Spinal cord (tissue), 10 donors: ENCODE measurements around the gene HEXIM1. TPM values are rescaled to one million over a fixed set of nuclear protein-coding genes. Genes with fewer than 3 reads are reported as not detected.

Experiments used
- DNase-seq, 6 donors: peaks; one replicate each; pipeline versions ENCODE4 v3.0.0 to v3.0.0-alpha.2; 2013 to 2015; ENCODE audit warnings: low spot score in 6 of 6, low read depth in 4 of 6
- H3K27ac ChIP-seq: one replicate; pipeline ENCODE4 v1.5.1; 2013; ENCODE audit warnings: low read depth, low read length, control low read depth
- H3K27me3 ChIP-seq: one replicate; pipeline ENCODE4 v1.6.1; 2013; ENCODE audit warnings: low read length; ENCODE audit not compliant: control insufficient read depth, insufficient read depth
- H3K36me3 ChIP-seq: one replicate; pipeline ENCODE4 v1.6.1; 2013; ENCODE audit warnings: low read length; ENCODE audit not compliant: control insufficient read depth, insufficient read depth
- H3K4me1 ChIP-seq: one replicate; pipeline ENCODE4 v1.6.1; 2013; ENCODE audit warnings: low read length; ENCODE audit not compliant: control insufficient read depth, insufficient read depth
- H3K4me3 ChIP-seq: one replicate; pipeline ENCODE4 v1.5.1; 2013; ENCODE audit warnings: low read depth, low read length, control low read depth
- H3K9me3 ChIP-seq: one replicate; pipeline ENCODE4 v1.6.1; 2013; ENCODE audit warnings: low read length; ENCODE audit not compliant: control insufficient read depth, insufficient read depth
- WGBS: methylation state at CpG from one replicate; pipeline ENCODE4 v1.1.5; 2013; ENCODE audit warnings: missing lambda C conversion rate; ENCODE audit not compliant: insufficient coverage; 5-methylcytosine and 5-hydroxymethylcytosine counted together
- polyA plus RNA-seq, 2 donors: library from polyadenylated mRNA; unstranded; fragments of 120-200 nt; gene quantifications; one replicate each; pipeline ENCODE4 v1.2.1, GENCODE V29; 2013; ENCODE audit not compliant: insufficient read length in 2 of 2
- total RNA-seq, 2 donors: library from RNA; depleted of rRNA in 1 of 2; stranded (reverse); fragments of 120-200 nt in 1 of 2; fragments of >200 nt in 1 of 2; gene quantifications; one replicate each; pipeline versions ENCODE4 v1.2.3 to v1.2.4, GENCODE V29; 2013 to 2014
- donor health status: healthy.

Gene HEXIM1
- total and polyA plus RNA-seq, 4 donors, result 16.1 to 28.0 (median 21.2) TPM

DNA sequence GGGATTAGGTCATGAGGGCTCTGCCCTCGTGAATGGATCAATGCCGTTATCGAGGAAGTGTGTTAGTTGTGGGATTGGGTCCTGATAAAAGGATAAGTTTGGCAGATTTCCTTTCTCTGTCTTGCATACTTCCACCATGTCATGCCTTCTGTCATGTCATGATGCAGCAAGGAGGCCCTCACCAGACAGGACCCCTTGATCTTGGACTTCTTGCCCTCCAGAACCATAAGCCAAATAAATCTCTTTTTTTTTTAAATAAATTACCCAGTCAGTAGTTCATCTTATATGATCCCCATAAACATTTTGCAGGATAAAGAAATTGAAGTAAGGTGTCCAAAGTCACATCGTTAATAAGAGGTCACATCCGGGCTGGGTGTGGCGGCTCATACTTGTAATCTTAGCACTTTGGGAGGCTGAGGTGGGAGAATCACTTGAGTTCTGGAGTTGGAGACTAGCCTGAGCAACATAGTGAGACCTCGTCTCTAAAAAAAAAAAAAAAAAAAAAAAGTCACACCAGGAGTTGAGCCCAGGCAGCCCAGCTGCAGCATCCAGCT, 38.6 kb downstream of the HEXIM1 start:
- no peaks in the 10 kb centered on the region for H3K36me3 ChIP-seq
- WGBS, result no CpG with 5 or more reads among the region's 7 CpGs
- no peaks in the 10 kb centered on the region for H3K27me3 ChIP-seq
- H3K27ac ChIP-seq, result no peak overlapping the region
- H3K4me3 ChIP-seq, result no peak overlapping the region
- H3K9me3 ChIP-seq, result no peaks in the 10 kb centered on the region
- DNase-seq, result no peak
- H3K4me1 ChIP-seq, result peaks cover 3% of the 10 kb centered on the region

- DNase-seq, result no peak
- H3K36me3 ChIP-seq, result no peaks in the 10 kb centered on the region
- no CpG with 5 or more reads among the region's 2 CpGs for WGBS
Measured at GRCh38 chr17:45189009-45189408, 40.7 kb downstream of the HEXIM1 start.

DNA sequence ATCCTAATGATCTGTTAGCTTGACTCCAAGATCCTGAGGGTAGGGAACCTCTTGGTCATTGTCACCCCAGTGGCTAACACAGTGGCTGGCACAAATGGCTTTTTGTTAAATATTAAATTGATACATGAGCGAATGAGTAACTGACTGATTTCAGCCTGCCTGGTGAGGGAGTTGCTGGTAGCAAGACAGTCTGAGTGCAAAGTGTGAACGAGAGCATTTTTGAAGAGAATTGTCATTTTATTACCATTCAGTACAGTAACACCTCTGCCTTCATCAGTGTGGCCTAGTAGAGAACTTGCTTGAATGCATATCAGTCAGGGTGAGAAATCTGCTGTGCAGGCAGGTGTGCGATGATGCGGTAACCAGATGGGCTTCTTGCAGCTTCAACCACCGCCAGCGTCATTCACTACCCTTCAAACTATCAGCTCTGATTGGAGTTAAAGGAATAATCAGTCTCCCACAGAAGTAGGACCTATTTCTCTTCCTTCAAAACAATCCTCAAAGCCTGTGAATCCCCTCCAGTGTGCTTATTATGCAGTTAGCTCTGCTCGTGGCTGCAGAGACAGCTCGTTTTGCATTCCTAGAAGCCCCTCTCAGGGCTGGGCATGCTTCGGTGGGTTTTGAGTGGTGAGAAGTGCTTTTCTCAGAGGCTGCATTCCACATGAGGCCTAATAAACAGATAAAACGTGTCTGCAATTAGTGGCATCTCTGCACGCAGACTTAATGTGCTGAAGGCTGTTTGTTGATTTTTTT, 42.4 kb downstream of the HEXIM1 start:
- no peak overlapping the region for H3K27ac ChIP-seq

More at GRCh38 chr17:45189009-45189408, 40.7 kb downstream of the HEXIM1 start:
- Histone ChIP-seq H3K27me3 (no peaks in the 10 kb centered on the region), H3K9me3 (no peaks in the 10 kb centered on the region), H3K4me3 (no peak overlapping the region), H3K27ac (no peak overlapping the region), H3K4me1 (peaks cover 3% of the 10 kb centered on the region)

DNA sequence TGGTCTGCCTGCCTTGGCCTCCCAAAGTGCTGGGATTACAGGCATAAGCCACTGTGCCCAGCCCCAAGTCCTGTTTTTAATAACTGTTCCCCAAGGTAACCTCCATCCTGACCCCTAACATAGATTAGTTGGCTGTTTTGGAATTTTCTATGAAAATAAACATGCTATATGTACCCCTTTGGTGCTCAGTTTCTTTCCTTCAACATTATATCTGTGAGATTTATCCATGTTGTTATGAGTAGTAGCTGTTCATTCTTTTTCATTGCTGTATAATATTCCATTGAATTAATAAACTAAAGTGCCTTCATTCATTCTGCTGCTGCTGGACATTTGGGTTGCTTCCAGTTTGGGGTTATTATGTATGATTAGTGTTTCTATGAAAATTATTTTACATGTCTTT, 47.1 kb downstream of the HEXIM1 start:
- no peak overlapping the region for H3K27ac ChIP-seq
- H3K27me3 ChIP-seq, result no peaks in the 10 kb centered on the region
- peaks cover 14% of the 10 kb centered on the region for H3K4me1 ChIP-seq
- no peak overlapping the region for H3K4me3 ChIP-seq
- DNase-seq, result no peak
- no peaks in the 10 kb centered on the region for H3K9me3 ChIP-seq
- H3K36me3 ChIP-seq, result no peaks in the 10 kb centered on the region

More for the DNA sequence above, 42.4 kb downstream of the HEXIM1 start:
- Histone ChIP-seq H3K36me3 (no peaks in the 10 kb centered on the region), H3K27me3 (no peaks in the 10 kb centered on the region), H3K4me1 (peaks cover 3% of the 10 kb centered on the region), H3K4me3 (no peak overlapping the region), H3K9me3 (no peaks in the 10 kb centered on the region)
- 25% methylated on average over 5 of the region's 11 CpGs for WGBS
- peak in 1 of 6 donors; percentile 92 for DNase-seq

DNA sequence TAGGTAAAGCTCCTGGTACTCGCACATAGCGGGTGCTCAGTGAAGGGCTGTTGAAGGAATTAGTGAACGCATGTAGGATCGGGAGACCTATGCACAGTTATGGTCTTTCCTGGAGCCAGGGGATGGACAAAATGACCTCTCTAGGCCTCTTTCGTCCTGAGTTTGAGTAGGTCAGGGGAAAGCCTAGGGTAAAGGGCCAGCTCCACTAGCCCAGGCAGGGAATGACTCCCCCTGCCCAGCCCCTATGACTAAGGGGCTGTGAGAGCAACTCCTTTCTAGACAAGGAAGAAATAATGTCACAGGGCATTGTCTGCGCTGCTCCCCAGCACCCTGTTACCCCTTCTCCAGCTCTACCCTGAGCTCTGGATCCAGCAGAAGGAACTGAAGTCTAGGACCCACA, 48.8 kb downstream of the HEXIM1 start:
- Histone ChIP-seq H3K27ac (peak overlapping the region; percentile 67), H3K4me1 (peaks cover 11% of the 10 kb centered on the region), H3K27me3 (no peaks in the 10 kb centered on the region), H3K4me3 (no peak overlapping the region), H3K9me3 (no peaks in the 10 kb centered on the region), H3K36me3 (no peaks in the 10 kb centered on the region)
- no peak for DNase-seq
- WGBS, result 90% methylated on average over 5 of the region's 6 CpGs

DNA sequence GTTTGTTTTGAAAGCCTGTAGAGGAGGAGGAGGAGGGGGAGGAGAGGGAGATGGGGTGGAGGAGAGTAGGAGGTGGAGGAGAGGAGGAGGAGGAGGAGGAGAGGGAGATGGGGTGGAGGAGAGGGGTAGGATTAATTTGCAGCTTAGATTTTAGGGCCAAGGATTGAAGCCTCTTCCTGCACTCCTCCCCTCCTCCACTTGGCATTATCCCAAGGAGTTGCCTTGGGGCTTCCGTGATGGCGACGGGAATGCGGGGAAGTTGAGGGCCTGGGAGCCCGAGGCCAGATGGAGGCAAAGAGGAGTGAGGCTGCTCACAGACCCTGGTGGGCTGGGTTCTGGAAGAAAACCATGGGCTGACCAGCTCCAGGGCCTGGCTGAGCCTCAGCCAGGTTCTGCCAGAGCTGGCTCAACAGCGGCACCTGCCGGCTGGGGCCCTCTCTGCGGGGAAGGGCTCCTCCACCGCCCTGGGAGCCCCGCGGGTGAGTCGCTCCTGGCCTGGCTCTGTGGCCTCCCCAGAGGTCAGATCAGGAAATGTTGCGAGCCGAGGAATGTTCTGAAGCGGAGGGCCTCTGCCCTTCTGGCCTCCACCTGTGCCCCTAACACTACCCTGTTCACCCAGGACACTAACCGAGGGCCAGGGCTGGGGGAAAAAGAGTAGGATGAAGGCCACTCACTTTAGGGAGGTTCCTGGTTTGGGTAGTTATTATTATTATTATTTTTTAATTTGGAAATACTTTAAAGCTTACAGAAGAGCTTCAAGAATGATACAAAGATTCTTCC, 49.5 kb downstream of the HEXIM1 start:
- no peaks in the 10 kb centered on the region for H3K9me3 ChIP-seq
- H3K4me1 ChIP-seq, result peaks cover 11% of the 10 kb centered on the region
- H3K36me3 ChIP-seq, result no peaks in the 10 kb centered on the region
- H3K4me3 ChIP-seq, result peak overlapping the region; percentile 12
- no peaks in the 10 kb centered on the region for H3K27me3 ChIP-seq
- WGBS, result 5% methylated on average over 12 of the region's 16 CpGs
- H3K27ac ChIP-seq, result peak overlapping the region; percentile 67
- peak in 5 of 6 donors; percentile 50 to 92 (median 68) for DNase-seq

GRCh38 chr17:45200701-45201100, 52.4 kb downstream of the HEXIM1 start:
- WGBS, result 69% methylated on average over 5 of the region's 9 CpGs
- H3K4me1 ChIP-seq, result peaks cover 11% of the 10 kb centered on the region
- no peaks in the 10 kb centered on the region for H3K27me3 ChIP-seq
- no peak for DNase-seq
- H3K9me3 ChIP-seq, result no peaks in the 10 kb centered on the region
- H3K4me3 ChIP-seq, result no peak overlapping the region
- no peak overlapping the region for H3K27ac ChIP-seq
- no peaks in the 10 kb centered on the region for H3K36me3 ChIP-seq

DNA sequence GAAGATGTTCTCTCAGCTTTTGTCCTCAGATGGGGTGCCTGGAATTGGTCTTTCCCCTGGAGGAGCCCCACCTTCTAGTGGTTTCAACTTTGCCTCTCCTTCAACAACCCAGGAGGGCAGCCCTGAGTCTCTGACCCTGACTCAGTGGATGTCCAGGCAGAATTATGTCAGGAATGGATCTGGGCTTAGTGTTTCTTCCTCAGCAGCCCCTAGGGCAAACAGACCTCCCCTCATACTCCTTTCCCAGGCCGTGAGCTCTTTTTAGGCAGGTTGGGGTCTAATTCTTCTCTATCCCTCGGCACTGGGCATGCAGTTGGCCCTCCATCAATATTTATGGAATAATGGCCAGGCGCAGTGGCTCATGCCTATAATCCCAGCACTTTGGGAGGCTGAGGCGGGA, 53.2 kb downstream of the HEXIM1 start:
- H3K27me3 ChIP-seq, result no peaks in the 10 kb centered on the region
- no peaks in the 10 kb centered on the region for H3K9me3 ChIP-seq
- H3K27ac ChIP-seq, result no peak overlapping the region
- H3K4me3 ChIP-seq, result no peak overlapping the region
- no peak for DNase-seq
- H3K4me1 ChIP-seq, result peaks cover 11% of the 10 kb centered on the region
- WGBS, result 86% methylated on average over 1 of the region's 4 CpGs
- H3K36me3 ChIP-seq, result no peaks in the 10 kb centered on the region
